Measurements from ENCODE around the gene TOP3B.

Gene TOP3B

GRCh38 chr22:21982338-21982965, at the start of gene TOP3B:
Gene TOP3B, minus strand, starts transcription at chr22:21982787. Its CDS starts 7,078 bp downstream, at chr22:21975709.
- peak; percentile 92 for DNase-seq

GRCh38 chr22:22031183-22031945, 48.8 kb upstream of the TOP3B start:
- DNase-seq, result no peak

- no peak for DNase-seq
Measured at GRCh38 chr22:22030493-22031182, 48.1 kb upstream of the TOP3B start.

GRCh38 chr22:22027955-22028354, 45.4 kb upstream of the TOP3B start:
- DNase-seq, result no peak

- DNase-seq, result no peak
Measured at GRCh38 chr22:22026157-22026831, 43.7 kb upstream of the TOP3B start.

GRCh38 chr22:22025320-22026156, 43.0 kb upstream of the TOP3B start:
- DNase-seq, result no peak

GRCh38 chr22:22024440-22024839, 41.9 kb upstream of the TOP3B start:
- no peak for DNase-seq

- no peak for DNase-seq
Measured at GRCh38 chr22:22023581-22024137, 41.1 kb upstream of the TOP3B start.

GRCh38 chr22:22022947-22023534, 40.5 kb upstream of the TOP3B start:
- no peak for DNase-seq

GRCh38 chr22:22022255-22022840, 39.8 kb upstream of the TOP3B start:
- DNase-seq, result no peak

- no peak for DNase-seq
Measured at GRCh38 chr22:22021162-22021750, 38.7 kb upstream of the TOP3B start.

GRCh38 chr22:22020425-22020852, 37.9 kb upstream of the TOP3B start:
- no peak for DNase-seq

- DNase-seq, result no peak
Measured at GRCh38 chr22:22019659-22020424, 37.3 kb upstream of the TOP3B start.

GRCh38 chr22:22018825-22019658, 36.5 kb upstream of the TOP3B start:
- DNase-seq, result no peak

- no peak for DNase-seq
Measured at GRCh38 chr22:22015631-22016030, 33.0 kb upstream of the TOP3B start.

- no peak for DNase-seq
Measured at GRCh38 chr22:22014285-22014659, 31.7 kb upstream of the TOP3B start.

GRCh38 chr22:22013559-22014284, 31.1 kb upstream of the TOP3B start:
- no peak for DNase-seq

GRCh38 chr22:22011964-22012363, 29.4 kb upstream of the TOP3B start:
- DNase-seq, result no peak

All from activated CD4-positive, alpha-beta T cell treated with anti-CD3 and anti-CD28 coated beads for 48 hours (primary cell).